ENCODE measurements around the gene C2CD2.

- TF ChIP-seq POLR2A (IDR thresholded peaks at IDR 0.05) = no peak
- no peak for TF ChIP-seq CTCF (IDR thresholded peaks at IDR 0.05)
Measured at GRCh38 chr21:41923186-41923585, 30.6 kb downstream of the C2CD2 start.

All from right lobe of liver (tissue), 4 donors.